ENCODE data around the gene LRFN5. TPM values are rescaled to one million over a fixed set of nuclear protein-coding genes. Genes with fewer than 3 reads are reported as not detected.

LRFN5 gene
- total and polyA plus RNA-seq, 2 of the 8 experiments (the other 6 are each of a cell fraction or from before 2014, with no cell fraction given), result 0.85 to 4.7 TPM

DNA sequence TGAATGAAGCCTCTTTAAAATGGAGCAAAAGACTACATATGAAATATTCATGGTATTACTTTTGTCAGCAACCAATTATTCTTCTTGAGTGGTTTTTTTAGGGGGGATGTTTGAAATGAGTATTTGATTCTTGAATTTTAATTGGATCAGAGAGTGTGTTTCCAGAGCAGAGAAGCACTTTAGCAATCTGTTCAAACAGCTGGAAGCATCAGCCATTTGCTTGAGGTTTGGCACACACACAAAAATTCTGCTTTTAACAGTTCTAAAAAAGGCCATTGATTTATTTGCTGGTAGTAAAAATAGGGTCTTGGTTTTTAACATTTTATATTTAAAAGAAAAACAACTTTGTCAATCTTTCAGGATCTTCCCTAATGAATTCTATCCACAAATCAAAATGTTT lies 292.7 kb downstream of the LRFN5 start:
- no peak for FAIRE-seq
- H2BK120ac ChIP-seq (replicated peaks; ENCODE audit: low read depth, low read length), result no peak overlapping the region
- H3K36me3 ChIP-seq (ENCODE audit: control insufficient read depth in 2 of 4, insufficient read depth in 4 of 4, low read length in 3 of 4), result no peaks in the 10 kb centered on the region
- no peaks in the 10 kb centered on the region for H3K9me3 ChIP-seq (ENCODE audit: insufficient read depth in 2 of 2, low read depth in 1 of 2, low read length in 1 of 2)
- H2AK5ac ChIP-seq (ENCODE audit: low read depth, low read length), result no peak overlapping the region
- H3K14ac ChIP-seq (ENCODE audit: insufficient read length), result no peak overlapping the region
- H3K79me2 ChIP-seq (ENCODE audit: control insufficient read depth in 1 of 2, insufficient read depth in 2 of 2, low read length in 2 of 2), result no peaks in the 10 kb centered on the region
- H4K5ac ChIP-seq (ENCODE audit: insufficient read length, low read depth, low read length), result no peak overlapping the region
- no peak overlapping the region for H2AFZ ChIP-seq (ENCODE audit: low read length)
- H3K18ac ChIP-seq (ENCODE audit: extremely low read depth, low read length), result no peak overlapping the region
- ChIA-PET POLR2A (ENCODE audit: partially characterized antibody) (no interaction called here), CTCF (ENCODE audit: partially characterized antibody) (interaction anchor here (0.8 kb wide), 1 partner anchor 26 kb away, joined by 3 read pairs; no protein-coding TSS in a partner anchor)
- no peak overlapping the region for H4K91ac ChIP-seq (replicated peaks; ENCODE audit: insufficient read length, low read length)
- no peak overlapping the region for H3K4me3 ChIP-seq (ENCODE audit: extremely low read depth in 1 of 4, insufficient read depth in 2 of 4, low read depth in 3 of 4, low read length in 4 of 4)
- H3K9ac ChIP-seq (replicated peaks in 1 of 4; ENCODE audit: extremely low read depth in 1 of 4, low read depth in 3 of 4, low read length in 3 of 4), result no peak overlapping the region
- H3K56ac ChIP-seq (replicated peaks; ENCODE audit: insufficient read length, low read depth, low read length), result no peak overlapping the region
- no peaks in the 10 kb centered on the region for H3K79me1 ChIP-seq (ENCODE audit: low read depth, low read length)
- no peak overlapping the region for H3K23ac ChIP-seq (ENCODE audit: insufficient read length)
- no peak overlapping the region for H4K8ac ChIP-seq (ENCODE audit: extremely low read depth, insufficient read depth, low read length)
- no peak overlapping the region for H3K4ac ChIP-seq (replicated peaks; ENCODE audit: insufficient read length, low read depth, low read length)
- no peaks in the 10 kb centered on the region for H3K27me3 ChIP-seq (replicated peaks in 1 of 4; ENCODE audit: control insufficient read depth in 3 of 4, extremely low read depth in 1 of 4, insufficient read depth in 3 of 4, low read length in 3 of 4)
- no peak overlapping the region for H3K4me2 ChIP-seq (ENCODE audit: insufficient read depth in 1 of 2, low read depth in 2 of 2, low read length in 2 of 2)
- no peak overlapping the region for H2BK5ac ChIP-seq (ENCODE audit: low read depth, low read length)
- no peaks in the 10 kb centered on the region for H4K20me1 ChIP-seq (replicated peaks in 1 of 2; ENCODE audit: control insufficient read depth in 1 of 2, insufficient read depth in 2 of 2, low read length in 2 of 2)
- DNase-seq (ENCODE audit: low read depth in 1 of 2, low spot score in 2 of 2), result no peak
- no peak overlapping the region for H2BK12ac ChIP-seq (ENCODE audit: low read depth, low read length)
- H2BK20ac ChIP-seq (ENCODE audit: low read length), result no peak overlapping the region
- no peak overlapping the region for H3K27ac ChIP-seq (ENCODE audit: low read depth, low read length)
- no peak overlapping the region for H2BK15ac ChIP-seq (ENCODE audit: low read length)
- no peaks in the 10 kb centered on the region for H3K23me2 ChIP-seq (ENCODE audit: low read depth, low read length)
- H3K4me1 ChIP-seq (replicated peaks in 1 of 4; ENCODE audit: control insufficient read depth in 3 of 4, insufficient read depth in 4 of 4, low read length in 3 of 4), result no peaks in the 10 kb centered on the region
- TF ChIP-seq CBX5 (IDR thresholded peaks at IDR 0.05; ENCODE audit: low read depth, low read length) (no peak), RAD21 (IDR thresholded peaks at IDR 0.05 in 1 of 2, conservative IDR thresholded peaks at IDR 0.05 in 1 of 2; ENCODE audit: low read depth in 2 of 2, low read length in 2 of 2) (no peak), KDM4A (IDR thresholded peaks at IDR 0.05; ENCODE audit: low read depth, low read length, severe bottlenecking) (no peak), NRF1 (IDR thresholded peaks at IDR 0.05; ENCODE audit: low read depth, low read length) (no peak)

Data from H1 (cell line).